B cell (primary cell): Measurements from ENCODE around the gene C21orf58.

ENCODE experiments used
- EZH2 ChIP-seq: IDR thresholded peaks from 2 replicates; pipeline ENCODE4 v1.6.1; 2012; ENCODE audit warnings: borderline replicate concordance, low read depth, mild to moderate bottlenecking, moderate library complexity, low read length; ENCODE audit not compliant: insufficient read depth, poor library complexity, severe bottlenecking
- TF ChIP-seq, protein P1 (sequence below): fragments of 200-600 bp; IDR thresholded peaks from one replicate; pipeline ENCODE4 v1.8.0; 2022; ENCODE audit warnings: antibody characterized with exemption, mild to moderate bottlenecking

DNA sequence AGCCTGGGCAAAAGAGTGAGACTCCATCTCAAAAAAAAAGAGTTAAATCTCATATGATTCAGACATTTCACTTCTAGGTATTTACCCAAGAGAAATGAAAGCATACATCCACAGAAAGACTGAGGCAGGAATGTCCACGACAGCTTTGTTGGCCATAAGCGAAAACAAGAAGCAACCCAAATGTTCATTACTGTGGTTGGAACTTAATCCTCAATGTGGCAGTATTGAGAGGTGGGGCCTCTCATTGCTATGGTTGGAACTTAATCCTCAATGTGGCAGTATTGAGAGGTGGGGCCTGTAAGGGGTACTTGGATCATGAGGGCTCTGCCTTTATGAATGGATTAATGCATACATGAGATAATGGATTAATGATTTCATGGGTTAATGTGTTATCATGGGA is 15.2 kb downstream of the C21orf58 start:
- TF ChIP-seq, protein P1, sequence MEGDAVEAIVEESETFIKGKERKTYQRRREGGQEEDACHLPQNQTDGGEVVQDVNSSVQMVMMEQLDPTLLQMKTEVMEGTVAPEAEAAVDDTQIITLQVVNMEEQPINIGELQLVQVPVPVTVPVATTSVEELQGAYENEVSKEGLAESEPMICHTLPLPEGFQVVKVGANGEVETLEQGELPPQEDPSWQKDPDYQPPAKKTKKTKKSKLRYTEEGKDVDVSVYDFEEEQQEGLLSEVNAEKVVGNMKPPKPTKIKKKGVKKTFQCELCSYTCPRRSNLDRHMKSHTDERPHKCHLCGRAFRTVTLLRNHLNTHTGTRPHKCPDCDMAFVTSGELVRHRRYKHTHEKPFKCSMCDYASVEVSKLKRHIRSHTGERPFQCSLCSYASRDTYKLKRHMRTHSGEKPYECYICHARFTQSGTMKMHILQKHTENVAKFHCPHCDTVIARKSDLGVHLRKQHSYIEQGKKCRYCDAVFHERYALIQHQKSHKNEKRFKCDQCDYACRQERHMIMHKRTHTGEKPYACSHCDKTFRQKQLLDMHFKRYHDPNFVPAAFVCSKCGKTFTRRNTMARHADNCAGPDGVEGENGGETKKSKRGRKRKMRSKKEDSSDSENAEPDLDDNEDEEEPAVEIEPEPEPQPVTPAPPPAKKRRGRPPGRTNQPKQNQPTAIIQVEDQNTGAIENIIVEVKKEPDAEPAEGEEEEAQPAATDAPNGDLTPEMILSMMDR: no peak
- no peak for TF ChIP-seq EZH2
